Measurements from ENCODE around the gene CEP43. TPM values are rescaled to one million over a fixed set of nuclear protein-coding genes. Genes with fewer than 3 reads are reported as not detected.

CEP43 gene
- polyA plus RNA-seq, 3 donors = 3.8 to 7.1 (median 6.4) TPM

GRCh38 chr6:166980738-166981137, 18.5 kb upstream of the CEP43 start:
- peaks cover 0 to 3% (median 0%) of the 10 kb centered on the region in 7 donors for H3K9me3 Mint-ChIP-seq
- Histone ChIP-seq H3K9me3 (replicated peaks in 1 of 2; ENCODE audit: control insufficient read depth in 1 of 2, insufficient read depth in 1 of 2, low read length in 2 of 2) (no peaks in the 10 kb centered on the region), H3K9ac (ENCODE audit: insufficient read depth, low read length, poor library complexity, severe bottlenecking) (no peak overlapping the region), H3K36me3 (replicated peaks in 1 of 2; ENCODE audit: control insufficient read depth in 1 of 2, insufficient read depth in 2 of 2, low read length in 2 of 2) (peaks cover 3 to 30% of the 10 kb centered on the region in 2 donors), H3K4me2 (replicated peaks; ENCODE audit: extremely low read depth, low read length, poor library complexity, severe bottlenecking) (no peak overlapping the region), H3K27ac (ENCODE audit: low read depth in 1 of 2, low read length in 2 of 2) (no peak overlapping the region), H3K27me3 (ENCODE audit: control insufficient read depth in 2 of 2, insufficient read depth in 2 of 2, low read length in 2 of 2) (no peaks in the 10 kb centered on the region), H3K4me1 (ENCODE audit: control insufficient read depth in 1 of 2, insufficient read depth in 2 of 2, low read length in 2 of 2) (no peaks in the 10 kb centered on the region), H2AFZ (ENCODE audit: insufficient read depth, low read depth, low read length, poor library complexity, severe bottlenecking) (no peak overlapping the region), H3K79me2 (ENCODE audit: insufficient read depth, low read length) (peaks cover 12% of the 10 kb centered on the region), H4K20me1 (ENCODE audit: insufficient read depth, low read length) (no peaks in the 10 kb centered on the region), H3K4me3 (replicated peaks in 1 of 3; ENCODE audit: low read depth in 2 of 3, low read length in 3 of 3) (no peak overlapping the region)
- peaks cover 26 to 36% of the 10 kb centered on the region in 2 donors for H3K36me3 Mint-ChIP-seq
- H3K4me1 Mint-ChIP-seq = no peaks in the 10 kb centered on the region
- no peaks in the 10 kb centered on the region for H3K27me3 Mint-ChIP-seq (ENCODE audit: low read depth in 3 of 3)
- WGBS (ENCODE audit: insufficient coverage) = no CpG with 5 or more reads among the region's 3 CpGs
- no peak overlapping the region for H3K4me3 Mint-ChIP-seq
- intact Hi-C loops (cut with micrococcal nuclease) = no loop called here
- H3K27ac Mint-ChIP-seq = no peak overlapping the region
- no peak for DNase-seq
- no peak for TF ChIP-seq CTCF (IDR thresholded peaks at IDR 0.05)

DNA sequence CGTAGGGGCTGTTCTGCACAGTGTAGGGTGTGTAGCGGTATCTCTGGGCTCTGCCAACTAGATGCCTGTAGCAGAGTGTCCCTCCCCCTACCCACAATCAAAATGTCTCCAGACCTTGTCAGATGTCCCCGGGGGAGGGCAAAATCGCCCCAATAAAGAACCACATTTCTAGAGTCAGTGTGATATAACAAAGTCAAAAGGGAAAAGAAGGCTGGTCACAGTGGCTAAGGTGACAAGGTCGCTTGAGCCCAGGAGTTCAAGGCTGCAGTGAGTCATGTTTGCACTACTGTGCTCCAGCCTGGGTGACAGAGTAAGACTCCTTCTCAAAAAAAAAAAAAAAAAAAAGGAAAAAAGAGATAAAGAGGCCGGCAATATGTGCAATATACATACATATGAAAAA, 11.7 kb upstream of the CEP43 start:
- no peak overlapping the region for H3K4me2 ChIP-seq (replicated peaks; ENCODE audit: extremely low read depth, low read length, poor library complexity, severe bottlenecking)
- no peaks in the 10 kb centered on the region for H4K20me1 ChIP-seq (ENCODE audit: insufficient read depth, low read length)
- peaks cover 61% of the 10 kb centered on the region for H3K79me2 ChIP-seq (ENCODE audit: insufficient read depth, low read length)
- H3K27ac ChIP-seq (ENCODE audit: low read depth in 1 of 2, low read length in 2 of 2) = no peak overlapping the region
- no peak overlapping the region for H3K9ac ChIP-seq (ENCODE audit: insufficient read depth, low read length, poor library complexity, severe bottlenecking)
- WGBS (ENCODE audit: insufficient coverage) = no CpG with 5 or more reads among the region's 6 CpGs
- H3K9me3 ChIP-seq (replicated peaks in 1 of 2; ENCODE audit: control insufficient read depth in 1 of 2, insufficient read depth in 1 of 2, low read length in 2 of 2) = no peaks in the 10 kb centered on the region
- peaks cover 0 to 1% (median 0%) of the 10 kb centered on the region in 3 donors for H3K27me3 Mint-ChIP-seq (ENCODE audit: low read depth in 3 of 3)
- no peak for TF ChIP-seq CTCF (IDR thresholded peaks at IDR 0.05)
- H3K36me3 ChIP-seq (replicated peaks in 1 of 2; ENCODE audit: control insufficient read depth in 1 of 2, insufficient read depth in 2 of 2, low read length in 2 of 2) = peaks cover 3 to 24% of the 10 kb centered on the region in 2 donors
- intact Hi-C loops (cut with micrococcal nuclease) = loop anchor here (5.0 kb wide), 1 partner anchor 200 kb away; no protein-coding TSS in a partner anchor
- H3K4me1 ChIP-seq (ENCODE audit: control insufficient read depth in 1 of 2, insufficient read depth in 2 of 2, low read length in 2 of 2) = no peaks in the 10 kb centered on the region
- H3K9me3 Mint-ChIP-seq = no peaks in the 10 kb centered on the region
- H3K4me1 Mint-ChIP-seq = peaks cover 8% of the 10 kb centered on the region
- H2AFZ ChIP-seq (ENCODE audit: insufficient read depth, low read depth, low read length, poor library complexity, severe bottlenecking) = no peak overlapping the region
- no peak overlapping the region for H3K4me3 Mint-ChIP-seq
- peaks cover 21 to 32% of the 10 kb centered on the region in 2 donors for H3K36me3 Mint-ChIP-seq
- no peak overlapping the region for H3K4me3 ChIP-seq (replicated peaks in 1 of 3; ENCODE audit: low read depth in 2 of 3, low read length in 3 of 3)
- H3K27ac Mint-ChIP-seq = peak overlapping the region in 2 of 7 donors; percentile 47 to 48
- DNase-seq = no peak
- H3K27me3 ChIP-seq (ENCODE audit: control insufficient read depth in 2 of 2, insufficient read depth in 2 of 2, low read length in 2 of 2) = no peaks in the 10 kb centered on the region
